Stimulated activated CD8-positive, alpha-beta memory T cell treated with anti-CD3 and anti-CD28 coated beads, Interleukin-2, amount 100 ng/mL, for 48 hours (primary cell): ENCODE data around the gene NF1.
"Not testable (repeated sequence)": the region's sequence is repeated elsewhere in the genome, so short reads cannot be mapped to it uniquely, and the experiment has no call there.

Experiments
- DNase-seq, 2 donors: peaks; one replicate each; pipeline ENCODE4 v3.0.0-alpha.2; 2020; ENCODE audit warnings: low read depth in 2 of 2

The NF1 gene

DNA sequence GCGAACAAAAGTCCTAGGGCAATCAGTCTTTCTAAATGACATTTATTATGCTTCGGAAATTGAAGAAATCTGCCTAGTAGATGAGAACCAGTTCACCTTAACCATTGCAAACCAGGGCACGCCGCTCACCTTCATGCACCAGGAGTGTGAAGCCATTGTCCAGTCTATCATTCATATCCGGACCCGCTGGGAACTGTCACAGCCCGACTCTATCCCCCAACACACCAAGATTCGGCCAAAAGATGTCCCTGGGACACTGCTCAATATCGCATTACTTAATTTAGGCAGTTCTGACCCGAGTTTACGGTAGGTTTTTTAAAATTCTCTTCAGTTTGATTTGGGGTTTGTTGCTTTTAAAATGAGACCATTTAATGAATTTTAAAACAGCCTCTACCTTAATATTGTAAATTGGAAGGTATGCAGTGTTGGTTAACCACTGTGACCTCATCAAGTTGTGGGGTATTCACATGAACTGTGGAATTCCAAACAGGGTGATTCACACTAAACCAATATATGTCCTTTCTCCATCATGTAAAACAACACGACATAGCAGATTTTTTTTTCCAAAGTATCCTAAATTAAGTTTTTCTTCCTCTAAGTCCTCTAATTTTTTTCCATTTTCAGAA, 232.9 kb downstream of the NF1 start:
- DNase-seq, result no peak

DNA sequence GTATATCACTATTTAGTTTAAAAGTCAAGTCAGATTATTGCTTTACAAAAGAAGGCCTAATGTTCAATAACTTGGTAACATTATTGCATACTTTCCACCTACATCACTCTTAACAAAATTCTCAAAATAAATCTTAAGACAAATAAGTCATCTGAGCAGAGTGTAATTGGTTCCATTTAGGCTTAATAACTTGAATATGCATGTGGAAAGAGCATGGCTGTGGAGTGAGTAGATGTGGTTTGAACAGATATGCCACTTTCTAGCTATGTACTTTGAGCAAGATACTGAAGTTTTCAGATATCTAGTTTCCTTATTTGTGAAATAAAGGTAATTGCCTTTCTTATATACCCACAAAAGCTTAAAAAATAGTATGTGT, 233.4 kb downstream of the NF1 start:
- no peak for DNase-seq

DNA sequence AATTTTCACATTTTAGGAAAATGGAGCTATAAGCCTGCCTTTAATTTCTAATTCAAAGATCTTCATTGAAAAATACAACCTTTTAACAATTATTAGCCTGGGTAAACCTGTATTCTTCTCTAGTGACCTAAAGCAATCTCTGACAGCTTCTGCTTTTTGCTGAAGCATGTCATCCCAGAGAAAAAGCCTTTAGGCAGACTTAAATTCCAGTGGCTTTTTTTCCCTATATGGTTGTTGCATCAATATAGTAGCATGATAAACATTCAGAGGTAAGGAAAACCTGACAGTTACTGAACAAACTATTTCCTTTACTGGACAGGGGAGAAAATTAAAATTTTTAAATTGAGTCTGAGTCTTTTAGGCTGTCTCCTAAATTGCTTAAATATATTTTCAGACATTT, 234.4 kb downstream of the NF1 start:
- DNase-seq, result no peak

DNA sequence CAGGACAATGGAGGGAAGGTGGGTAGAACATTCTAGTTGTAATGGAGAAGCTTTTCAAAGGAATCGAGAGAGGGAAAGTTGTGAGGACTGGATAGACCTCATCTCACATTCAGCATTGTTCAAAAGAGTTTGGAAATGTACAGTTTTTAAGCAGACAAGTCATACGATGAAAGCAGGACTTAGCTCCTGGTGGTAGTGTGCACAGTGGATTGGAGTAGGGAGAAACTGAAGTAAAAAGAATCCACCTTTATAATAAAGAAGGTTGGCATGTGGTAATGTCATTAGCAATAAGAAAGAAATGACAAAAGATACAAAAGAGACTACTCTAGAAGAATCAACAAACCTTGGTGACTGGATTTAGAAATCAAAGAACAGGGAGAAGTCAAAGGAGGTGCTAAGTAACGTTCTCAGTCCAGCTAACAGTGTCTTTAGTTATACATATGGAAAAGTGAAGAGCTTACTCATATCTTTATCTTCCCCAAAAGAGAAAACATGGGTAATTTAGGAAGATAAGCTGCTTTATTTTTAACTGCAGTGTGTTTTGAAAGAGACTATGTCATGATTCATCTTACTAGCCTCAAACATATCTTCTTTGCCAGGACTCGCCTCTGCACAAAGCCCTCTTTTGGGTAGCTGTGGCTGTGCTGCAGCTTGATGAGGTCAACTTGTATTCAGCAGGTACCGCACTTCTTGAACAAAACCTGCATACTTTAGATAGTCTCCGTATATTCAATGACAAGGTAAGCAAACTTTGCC, 245.3 kb downstream of the NF1 start:
- no peak for DNase-seq

DNA sequence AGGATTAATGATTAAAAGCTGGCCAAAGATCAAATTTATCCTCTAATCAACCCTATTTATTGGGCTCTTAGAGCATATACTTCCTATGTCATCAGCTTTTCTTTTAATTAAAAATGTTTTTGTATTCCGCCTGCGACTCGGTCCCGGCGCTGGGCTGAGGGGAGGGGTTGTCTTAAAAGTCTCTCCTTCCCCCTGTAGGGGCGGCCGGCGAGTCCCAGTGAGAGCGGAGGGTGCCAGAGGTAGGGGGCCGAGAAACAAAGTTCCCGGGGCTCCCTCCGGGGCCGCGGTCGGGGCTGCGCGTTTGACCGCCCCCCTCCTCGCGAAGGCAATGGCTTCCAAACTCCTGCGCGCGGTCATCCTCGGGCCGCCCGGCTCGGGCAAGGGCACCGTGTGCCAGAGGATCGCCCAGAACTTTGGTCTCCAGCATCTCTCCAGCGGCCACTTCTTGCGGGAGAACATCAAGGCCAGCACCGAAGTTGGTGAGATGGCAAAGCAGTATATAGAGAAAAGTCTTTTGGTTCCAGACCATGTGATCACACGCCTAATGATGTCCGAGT, 250.5 kb downstream of the NF1 start:
- DNase-seq, result not testable (repeated sequence)

DNA sequence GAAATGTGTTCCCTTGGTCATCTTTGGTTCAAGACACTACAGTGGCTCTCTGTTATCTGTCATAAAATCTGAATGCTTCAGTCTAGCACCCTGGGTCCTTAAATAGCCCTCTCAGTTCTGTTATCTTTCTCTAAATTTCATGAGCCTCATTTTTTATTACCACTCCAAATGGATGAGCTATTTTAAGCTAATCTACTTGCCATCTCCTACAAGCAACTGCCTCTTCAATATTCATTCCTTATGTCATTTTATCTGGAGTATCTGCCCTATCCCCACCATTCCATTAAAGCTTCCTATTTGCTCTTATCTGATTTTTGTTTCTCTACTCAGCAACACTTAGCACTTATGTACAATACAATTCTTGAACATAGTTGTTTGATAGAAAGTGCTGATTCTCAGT, 254.7 kb downstream of the NF1 start:
- DNase-seq, result no peak

DNA sequence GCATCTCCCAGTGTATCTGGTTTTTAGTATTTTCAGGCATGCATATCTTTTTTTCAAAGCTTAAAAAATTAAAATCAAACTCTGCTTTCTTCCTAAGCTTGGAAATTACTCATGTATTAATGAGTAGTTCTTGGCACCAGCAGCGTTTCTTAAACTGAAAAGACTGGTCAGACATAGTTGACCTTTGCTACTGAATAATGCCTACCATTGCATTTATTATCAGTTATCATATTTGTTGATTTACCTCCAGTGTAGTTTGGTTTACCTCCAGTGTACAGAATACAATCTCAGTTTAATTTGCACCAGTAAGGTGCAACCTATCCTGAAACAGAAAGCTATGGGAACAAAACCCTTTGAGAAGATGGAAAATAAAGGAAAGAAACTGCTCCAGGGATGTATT, 261.2 kb downstream of the NF1 start:
- DNase-seq, result no peak

DNA sequence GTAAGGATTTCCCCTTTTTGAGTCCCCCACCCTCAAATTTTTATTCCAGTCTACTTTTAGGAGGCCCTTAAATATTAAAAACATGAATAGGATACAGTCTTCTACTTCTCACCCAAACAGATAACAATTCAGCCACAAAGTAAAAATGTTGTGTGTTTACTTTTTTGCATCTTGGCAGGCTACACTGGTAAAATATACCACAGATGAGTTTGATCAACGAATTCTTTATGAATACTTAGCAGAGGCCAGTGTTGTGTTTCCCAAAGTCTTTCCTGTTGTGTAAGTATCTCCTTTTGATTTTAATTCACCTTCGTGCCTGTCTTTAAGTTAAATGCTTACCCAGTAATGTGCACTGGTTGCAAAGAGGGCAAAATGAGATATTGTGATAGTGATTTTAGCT, 262.3 kb downstream of the NF1 start:
- DNase-seq, result no peak

DNA sequence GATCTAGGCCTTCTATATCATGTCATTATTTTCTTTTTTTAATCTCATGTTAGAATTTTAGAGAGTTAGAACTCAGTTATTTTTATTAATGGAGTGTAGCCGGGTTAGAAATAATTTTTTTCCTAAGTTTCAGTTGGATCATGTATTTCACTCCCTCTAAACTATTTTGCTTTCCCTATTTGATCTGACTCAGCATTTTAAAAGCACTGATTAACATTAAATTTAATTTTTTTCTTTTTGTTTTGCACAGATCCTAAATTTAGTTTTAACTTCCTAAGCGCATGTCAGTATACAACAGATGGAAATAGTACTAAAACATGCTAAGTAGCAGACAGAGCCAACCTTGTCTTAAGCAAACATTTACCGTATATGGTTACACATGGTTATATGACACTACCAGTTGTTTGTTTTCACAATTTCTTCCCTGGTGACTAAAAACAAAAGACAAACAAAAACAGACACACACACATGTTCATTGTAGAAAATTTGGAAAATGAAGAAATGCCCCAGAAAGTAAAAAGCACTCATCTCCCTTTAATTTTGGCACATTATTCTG, 263.1 kb downstream of the NF1 start:
- DNase-seq, result no peak

DNA sequence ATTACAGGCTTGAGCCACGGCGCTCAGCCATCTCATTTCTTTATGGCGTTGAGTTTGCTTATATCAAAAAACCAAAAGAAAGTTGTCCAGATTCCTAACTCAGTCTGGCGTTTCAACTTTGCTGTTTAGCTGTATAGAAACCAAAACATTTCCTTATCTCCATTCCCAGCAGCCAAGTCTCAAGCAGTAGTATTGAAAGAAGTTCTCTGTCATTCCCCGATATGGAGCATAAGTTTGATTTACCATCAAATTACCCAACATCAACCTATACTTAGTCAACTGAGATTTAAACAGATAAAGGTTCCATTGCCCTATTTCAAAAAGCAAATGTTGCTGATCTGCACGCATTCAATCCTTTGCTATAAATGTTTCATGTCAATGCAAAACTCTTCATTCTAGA, 269.2 kb downstream of the NF1 start:
- no peak for DNase-seq

DNA sequence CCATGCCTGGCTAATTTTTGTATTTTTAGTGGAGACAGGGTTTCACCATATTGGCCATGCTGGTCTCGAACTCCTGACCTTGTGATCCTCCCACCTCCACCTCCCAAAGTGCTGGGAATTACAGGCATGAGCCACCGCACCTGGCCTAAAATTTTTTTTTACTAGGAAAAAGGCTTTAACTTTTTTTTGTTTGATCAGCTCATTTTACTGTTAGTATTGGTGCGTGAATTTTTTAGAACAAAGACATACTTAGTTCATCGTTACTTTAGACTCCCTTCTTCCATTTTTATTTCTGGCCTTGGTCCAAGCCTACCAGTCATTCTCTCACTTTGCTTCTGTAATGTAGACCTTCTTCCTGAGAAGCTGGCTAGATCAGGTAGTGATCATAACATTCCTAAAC, 271.3 kb downstream of the NF1 start:
- DNase-seq, result no peak

DNA sequence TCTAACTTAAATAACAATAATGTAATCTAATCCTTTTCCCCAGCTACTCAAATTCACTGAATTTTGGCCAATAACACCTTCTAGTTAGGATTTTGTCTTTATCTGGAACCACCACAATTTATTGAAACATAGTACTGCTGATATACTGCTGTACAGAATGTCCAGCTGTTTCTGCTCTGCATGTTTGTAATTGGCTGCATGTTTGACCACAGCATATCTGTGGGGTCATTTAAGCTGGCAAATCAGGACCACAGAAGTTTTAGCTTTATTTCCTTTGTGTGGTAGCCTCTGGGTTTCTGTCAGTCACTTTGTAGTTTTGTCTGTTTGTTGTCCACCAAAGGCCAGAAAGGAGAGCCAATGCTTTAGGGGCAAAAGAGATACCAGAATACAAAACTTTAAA, 274.5 kb downstream of the NF1 start:
- no peak for DNase-seq

DNA sequence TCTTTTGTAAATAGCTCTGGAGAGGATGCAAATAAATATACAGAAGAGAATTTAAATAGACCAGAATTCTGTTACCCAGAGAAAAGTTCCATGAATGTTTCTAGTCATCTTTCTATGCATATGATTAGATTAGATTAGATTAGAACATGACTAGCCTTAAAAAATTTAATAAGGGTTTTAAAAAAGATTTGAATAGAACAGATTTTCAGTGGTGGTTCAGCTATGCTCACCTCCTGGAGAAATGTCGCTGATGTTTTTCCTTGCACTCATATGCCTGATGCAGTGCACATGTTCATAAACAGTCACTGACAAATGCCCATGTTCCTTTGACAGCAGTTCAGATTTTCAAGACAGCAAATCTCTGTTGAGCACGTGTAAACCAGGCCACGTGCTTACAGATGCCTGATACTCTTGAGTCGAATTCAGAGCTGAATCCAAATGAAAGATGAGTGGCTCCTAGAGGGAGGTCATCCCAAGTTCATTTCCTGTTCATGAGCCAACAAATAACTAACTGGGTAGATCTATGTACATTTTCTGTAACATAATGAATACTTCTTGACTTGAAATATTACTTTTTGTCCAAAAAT, 276.8 kb downstream of the NF1 start:
- DNase-seq, result no peak

DNA sequence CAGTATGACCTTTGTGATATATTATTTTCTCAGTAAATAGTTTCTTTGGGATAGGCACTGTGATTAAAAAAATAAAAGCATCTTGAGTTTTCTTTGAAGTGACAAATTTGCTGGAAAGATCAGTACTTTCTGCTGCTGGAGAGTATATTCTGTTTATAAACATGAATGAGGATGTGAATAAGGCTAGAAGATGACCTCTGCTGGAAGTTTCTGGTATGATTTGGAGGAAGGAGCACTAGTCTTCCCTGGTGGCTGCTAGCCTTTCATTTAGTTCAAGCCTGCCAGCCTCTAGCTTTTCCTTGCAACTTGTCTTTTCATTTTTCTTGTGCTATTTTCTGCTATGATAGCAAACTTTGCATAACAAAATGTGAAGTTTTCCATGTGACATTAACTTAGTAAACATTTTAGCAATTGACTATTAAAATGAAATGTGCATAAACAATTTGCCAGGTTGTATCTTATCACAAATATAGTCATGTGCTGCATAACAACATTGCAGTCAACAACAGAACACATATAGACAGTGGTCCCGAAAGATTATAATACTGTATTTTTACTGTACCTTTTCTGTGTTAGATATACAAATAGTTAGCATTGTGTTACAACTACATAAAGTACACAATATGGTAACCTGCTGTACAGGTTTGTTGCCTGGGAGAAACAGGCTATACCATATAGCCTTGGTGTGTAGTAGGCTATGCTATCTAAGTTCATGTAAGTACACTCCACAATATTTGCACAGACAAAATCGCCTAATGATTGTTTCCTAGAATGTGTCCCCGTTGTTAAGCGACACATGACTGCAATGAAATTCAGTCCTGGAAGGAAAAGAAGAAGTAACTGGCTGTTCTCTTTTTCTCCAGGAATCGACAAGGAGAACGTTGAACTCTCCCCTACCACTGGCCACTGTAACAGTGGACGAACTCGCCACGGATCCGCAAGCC, 278.6 kb downstream of the NF1 start:
- DNase-seq, result no peak

DNA sequence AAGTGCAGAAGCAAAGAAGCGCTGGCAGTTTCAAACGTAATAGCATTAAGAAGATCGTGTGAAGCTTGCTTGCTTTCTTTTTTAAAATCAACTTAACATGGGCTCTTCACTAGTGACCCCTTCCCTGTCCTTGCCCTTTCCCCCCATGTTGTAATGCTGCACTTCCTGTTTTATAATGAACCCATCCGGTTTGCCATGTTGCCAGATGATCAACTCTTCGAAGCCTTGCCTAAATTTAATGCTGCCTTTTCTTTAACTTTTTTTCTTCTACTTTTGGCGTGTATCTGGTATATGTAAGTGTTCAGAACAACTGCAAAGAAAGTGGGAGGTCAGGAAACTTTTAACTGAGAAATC, 279.3 kb downstream of the NF1 start:
- DNase-seq, result no peak

DNA sequence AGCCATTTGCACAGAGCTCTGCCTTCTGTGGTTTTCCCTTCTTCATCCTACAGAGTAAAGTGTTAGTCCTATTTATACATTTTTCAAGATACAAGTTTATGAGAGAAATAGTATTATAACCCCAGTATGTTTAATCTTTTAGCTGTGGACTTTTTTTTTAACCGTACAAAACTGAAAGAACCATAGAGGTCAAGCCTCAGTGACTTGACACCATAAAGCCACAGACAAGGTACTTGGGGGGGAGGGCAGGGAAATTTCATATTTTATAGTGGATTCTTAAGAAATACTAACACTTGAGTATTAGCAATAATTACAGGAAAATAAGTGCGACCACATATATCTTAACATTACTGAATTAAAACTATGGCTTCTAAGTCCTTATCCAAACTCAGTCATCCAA, 279.7 kb downstream of the NF1 start:
- DNase-seq, result no peak

DNA sequence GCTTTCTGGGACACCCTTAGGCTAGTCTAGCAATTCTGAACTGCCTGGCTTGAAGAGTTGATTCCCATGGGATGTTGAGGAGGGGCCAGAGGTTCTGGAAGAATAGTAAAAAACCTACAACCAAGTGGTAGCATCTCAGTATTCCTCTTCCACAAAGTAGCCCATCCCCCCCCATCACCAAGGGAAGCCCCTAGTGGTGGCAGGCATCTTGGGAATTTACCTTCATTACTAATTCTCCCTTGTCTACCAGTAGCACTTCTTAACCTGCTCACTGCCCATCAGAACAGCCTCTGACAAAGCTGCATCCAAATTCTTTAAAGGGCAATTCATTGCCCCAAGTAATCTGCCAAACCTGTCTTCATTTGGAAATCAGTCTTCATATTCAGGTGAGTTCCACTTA, 283.9 kb downstream of the NF1 start:
- DNase-seq, result no peak

DNA sequence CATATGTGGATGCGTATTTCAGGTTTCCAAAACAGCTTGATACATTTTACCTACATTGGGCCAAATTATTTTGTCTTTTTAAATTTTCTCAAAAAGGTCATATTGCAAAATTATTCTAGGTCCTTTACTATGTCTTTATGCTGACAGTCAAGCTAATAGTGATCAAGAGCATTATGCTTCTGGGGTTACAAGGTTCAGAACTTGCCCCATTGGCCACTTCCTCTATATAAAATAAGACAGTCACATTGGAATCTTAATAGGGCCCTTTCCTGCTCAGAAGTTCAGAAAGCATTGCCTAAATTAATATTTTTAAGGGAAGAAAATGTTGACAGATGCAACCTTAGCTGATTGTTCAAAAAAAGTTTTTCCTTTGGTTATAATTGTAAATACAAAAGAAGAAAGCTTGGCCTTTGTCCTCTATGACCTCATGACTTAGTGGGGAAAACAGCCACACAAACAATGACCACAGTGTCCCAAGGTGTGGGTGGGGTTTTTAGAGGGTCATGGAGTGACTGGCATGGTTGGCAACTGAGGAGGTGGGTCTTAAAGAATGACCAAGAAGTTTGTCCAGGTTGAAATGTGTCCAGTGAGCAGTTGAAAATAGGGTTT, 284.9 kb downstream of the NF1 start:
- DNase-seq, result no peak

DNA sequence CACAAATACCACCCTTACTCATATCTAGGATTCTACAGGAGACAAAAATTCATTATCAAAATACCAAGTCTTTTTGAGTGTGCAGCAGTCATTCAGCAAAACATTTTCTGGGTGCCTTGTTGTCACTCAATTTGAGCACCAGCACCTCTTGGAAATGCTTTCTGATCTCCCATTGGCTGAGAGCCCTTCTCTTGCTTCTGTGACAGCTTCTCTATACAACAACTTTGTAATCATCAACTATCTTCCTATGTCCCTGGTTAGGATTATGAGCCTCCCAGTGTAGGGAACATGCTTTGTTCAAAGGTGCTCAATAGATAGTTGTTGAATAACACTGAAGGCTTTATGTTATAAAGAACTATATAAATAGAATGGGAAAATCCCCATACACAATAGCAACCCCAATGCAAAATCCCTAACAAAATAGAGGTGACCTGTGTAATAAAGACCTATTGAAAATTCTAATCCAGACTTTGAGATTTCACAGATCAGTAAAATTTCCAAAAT, 286.4 kb downstream of the NF1 start:
- no peak for DNase-seq

DNA sequence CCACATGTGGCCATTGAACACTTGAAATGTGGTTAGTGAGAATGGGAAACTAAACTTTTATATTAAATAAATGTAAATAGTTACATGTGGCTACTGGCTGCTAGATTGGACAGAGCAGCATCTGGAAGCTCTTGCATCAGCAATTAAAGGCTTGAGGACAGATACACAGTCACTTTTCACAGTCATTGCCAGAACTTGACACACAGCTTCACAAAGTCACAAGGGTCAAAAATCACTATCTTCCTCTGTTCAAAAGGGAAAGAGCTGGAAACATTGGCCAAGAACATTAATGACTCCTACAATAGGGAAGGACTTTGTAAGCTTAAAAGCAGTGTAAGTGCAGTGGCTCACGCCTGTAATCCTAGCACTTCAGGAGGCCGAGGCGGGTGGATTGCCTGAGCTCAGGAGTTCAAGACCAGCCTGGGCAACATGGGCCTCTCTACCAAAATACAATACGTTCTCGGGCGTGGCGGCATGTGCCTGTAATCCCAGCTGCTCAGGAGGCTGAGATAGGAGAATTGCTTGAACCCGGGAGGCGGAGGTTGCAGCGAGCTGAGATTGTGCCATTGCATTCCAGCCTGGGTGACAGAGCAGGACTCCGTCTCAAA, 288.0 kb downstream of the NF1 start:
- not testable (repeated sequence) for DNase-seq

DNA sequence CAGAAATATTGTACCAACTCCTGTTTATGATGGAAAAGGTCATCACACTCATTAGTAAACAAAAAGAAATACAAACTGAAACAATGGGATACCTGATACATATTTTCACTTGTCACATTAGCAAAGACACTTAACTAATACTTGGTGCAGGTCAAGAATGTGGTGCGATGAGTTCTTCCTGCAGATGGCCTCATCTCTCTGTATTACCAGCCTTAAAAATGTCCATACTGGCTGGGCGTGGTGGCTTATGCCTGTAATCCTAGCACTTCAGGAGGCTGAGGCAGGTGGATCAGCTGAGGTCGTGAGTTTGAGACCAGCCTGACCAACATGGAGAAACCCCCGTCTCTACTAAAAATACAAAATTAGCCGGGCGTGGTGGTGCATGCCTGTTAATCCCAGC, 288.7 kb downstream of the NF1 start:
- DNase-seq, result not testable (repeated sequence)
